GM21717 (cell line): Measurements from ENCODE around the gene UBQLN1.
A peak's percentile ranks its signal among the peaks of the same experiment; 100 is the strongest.
"Not testable (repeated sequence)": the region's sequence is repeated elsewhere in the genome, so short reads cannot be mapped to it uniquely, and the experiment has no call there.

Source experiments
- ATAC-seq: cut with Tn5 transposase; IDR thresholded peaks from one replicate; pipeline ENCODE4 v1.9.1; 2021; ENCODE audit warnings: mild to moderate bottlenecking, moderate library complexity; ENCODE audit not compliant: unreplicated experiment

UBQLN1 gene

GRCh38 chr9:83707768-83708514, at the start of gene UBQLN1:
TSS of gene UBQLN1 (minus strand) at chr9:83707958. CDS start at chr9:83707679, 279 bp downstream.
- peak; percentile 76 for ATAC-seq

- peak; percentile 72 for ATAC-seq
Measured at GRCh38 chr9:83754383-83754977, 46.7 kb upstream of the UBQLN1 start.

GRCh38 chr9:83749706-83750105, 41.9 kb upstream of the UBQLN1 start:
- ATAC-seq: no peak

GRCh38 chr9:83744206-83744605, 36.4 kb upstream of the UBQLN1 start:
- ATAC-seq: no peak

GRCh38 chr9:83733739-83734138, 26.0 kb upstream of the UBQLN1 start:
- ATAC-seq: no peak

GRCh38 chr9:83728591-83729368, 21.0 kb upstream of the UBQLN1 start:
- ATAC-seq: not testable (repeated sequence)

- ATAC-seq: no peak
Measured at GRCh38 chr9:83724436-83724835, 16.7 kb upstream of the UBQLN1 start.

- no peak for ATAC-seq
Measured at GRCh38 chr9:83722726-83723495, 15.2 kb upstream of the UBQLN1 start.

GRCh38 chr9:83721509-83721908, 13.8 kb upstream of the UBQLN1 start:
- ATAC-seq: no peak

GRCh38 chr9:83715794-83716193, 8.0 kb upstream of the UBQLN1 start:
- no peak for ATAC-seq

- ATAC-seq: no peak
Measured at GRCh38 chr9:83715221-83715620, 7.5 kb upstream of the UBQLN1 start.

- peak; percentile 52 for ATAC-seq
Measured at GRCh38 chr9:83714329-83714728, 6.6 kb upstream of the UBQLN1 start.

- ATAC-seq: peak; percentile 55
Measured at GRCh38 chr9:83708515-83709158, 879 bp upstream of the UBQLN1 start.

GRCh38 chr9:83707518-83707767, 315 bp downstream of the UBQLN1 start:
- peak; percentile 52 for ATAC-seq

GRCh38 chr9:83706676-83707517, 861 bp downstream of the UBQLN1 start:
- ATAC-seq: peak; percentile 20

- not testable (repeated sequence) for ATAC-seq
Measured at GRCh38 chr9:83705219-83705651, 2.5 kb downstream of the UBQLN1 start.

- ATAC-seq: no peak
Measured at GRCh38 chr9:83701769-83702168, 6.0 kb downstream of the UBQLN1 start.

GRCh38 chr9:83701286-83701685, 6.5 kb downstream of the UBQLN1 start:
- no peak for ATAC-seq

- ATAC-seq: no peak
Measured at GRCh38 chr9:83699615-83700014, 8.1 kb downstream of the UBQLN1 start.
